HepG2 (cell line): ENCODE measurements around the gene DCUN1D2. TPM values are rescaled to one million over a fixed set of nuclear protein-coding genes. Genes with fewer than 3 reads are reported as not detected.

ENCODE experiments used
- ATAC-seq: fragments of 200-7000 bp; cut with Tn5 transposase; 3 replicates; pipeline ENCODE4 v1.9.1; 2020; ENCODE audit warnings: mild to moderate bottlenecking, moderate library complexity
- BruUV-seq: library from RNA; stranded (reverse); fragments of 400-500 nt; replicated peaks from 2 replicates; lab custom pipeline; 2021; lab: Mats Ljungman, UMichigan
- CTCF ChIA-PET: fragments of 300-600 bp; formaldehyde crosslinking; extraction: SDS; loops from one replicate; lab custom pipeline; 2021; ENCODE audit warnings: low total read pairs, inconsistent platforms, low intra/inter-chr PET ratio; lab: Yijun Ruan, JAX
- POLR2A ChIA-PET: fragments of 350-600 bp; sonication (Branson Sonifier 250); formaldehyde crosslinking; loops from one replicate; lab custom pipeline; 2020; ENCODE audit warnings: antibody characterized with exemption, inconsistent platforms; lab: Yijun Ruan, JAX
- DNase-seq: peaks from one replicate; pipeline ENCODE4 v3.0.0-alpha.2; 2015; ENCODE audit warnings: low spot score
- FAIRE-seq: peaks from 3 replicates; lab custom pipeline; 2011; peaks lifted over from hg19 to GRCh38; lab: Jason Lieb, UNC
- H2AFZ ChIP-seq: one replicate; pipeline ENCODE4 v1.6.1; 2011; ENCODE audit warnings: low read length, inconsistent platforms
- H3K27ac ChIP-seq: fragments of 300-600 bp; 3 replicates; pipeline ENCODE4 v1.8.0; 2011; ENCODE audit warnings: mixed run types, mild to moderate bottlenecking, mixed read lengths, low read length, inconsistent platforms; ENCODE audit not compliant: insufficient read depth; ENCODE audit errors: extremely low read length
- H3K27me3 ChIP-seq, 2 experiments: fragments of 200-600 bp in 1 of 2; 2 replicates in 1 of 2; 3 replicates in 1 of 2; pipeline versions ENCODE4 v1.6.0 to v1.8.0; 2011; ENCODE audit warnings: low read length in 2 of 2, mild to moderate bottlenecking in 2 of 2, moderate library complexity in 2 of 2, inconsistent platforms in 1 of 2; ENCODE audit not compliant: insufficient read depth in 2 of 2, control insufficient read depth in 1 of 2
- H3K36me3 ChIP-seq, 2 experiments: fragments of 200-600 bp in 1 of 2; replicated peaks in 1 of 2; 2 replicates in 1 of 2; 3 replicates in 1 of 2; pipeline versions ENCODE4 v1.5.1 to v1.8.0; 2011; ENCODE audit warnings: low read length in 2 of 2, inconsistent platforms in 1 of 2; ENCODE audit not compliant: insufficient read depth in 2 of 2, control insufficient read depth in 1 of 2
- H3K4me1 ChIP-seq: 2 replicates; pipeline ENCODE4 v1.5.1; 2012; ENCODE audit warnings: low read length, inconsistent platforms; ENCODE audit not compliant: insufficient read depth
- H3K4me2 ChIP-seq: 2 replicates; pipeline ENCODE4 v1.6.0; 2011; ENCODE audit warnings: low read depth, low read length, inconsistent platforms
- H3K4me3 ChIP-seq, 3 experiments: fragments of 200-600 bp in 1 of 3; sonication (generic), shearing (Covaris generic) in 1 of 3; replicated peaks in 1 of 3; 2 replicates each; pipeline ENCODE4 v1.5.1; 2011 to 2016; ENCODE audit warnings: low read length in 3 of 3, inconsistent platforms in 2 of 3, low read depth in 2 of 3, mild to moderate bottlenecking in 2 of 3, control low read depth in 1 of 3, mixed read lengths in 1 of 3; ENCODE audit not compliant: insufficient read depth in 1 of 3
- H3K79me2 ChIP-seq: one replicate; pipeline ENCODE4 v1.6.1; 2011; ENCODE audit warnings: low read length, inconsistent platforms; ENCODE audit not compliant: insufficient read depth
- H3K9ac ChIP-seq: 2 replicates; pipeline ENCODE4 v1.6.0; 2011; ENCODE audit warnings: mild to moderate bottlenecking, low read depth, low read length, inconsistent platforms; ENCODE audit not compliant: insufficient read depth
- H3K9me3 ChIP-seq: 2 replicates; pipeline ENCODE4 v1.5.1; 2012; ENCODE audit warnings: mild to moderate bottlenecking, low read length
- H4K20me1 ChIP-seq: 2 replicates; pipeline ENCODE4 v1.6.0; 2011; ENCODE audit warnings: inconsistent platforms, mild to moderate bottlenecking, low read length, moderate library complexity; ENCODE audit not compliant: insufficient read depth
- CCDC6 ChIP-seq: sonication (generic); formaldehyde crosslinking; IDR thresholded peaks from 2 replicates; pipeline ENCODE4 v1.8.1; 2022; ENCODE audit warnings: mild to moderate bottlenecking, missing genetic modification reagents, moderate library complexity
- ESRRA ChIP-seq: sonication (generic); formaldehyde crosslinking; IDR thresholded peaks from 2 replicates; pipeline ENCODE4 v1.5.1; 2020; ENCODE audit warnings: mild to moderate bottlenecking, low read depth, missing genetic modification reagents
- FOXP1 ChIP-seq, 2 experiments: fragments of 450-650 bp in 1 of 2; IDR thresholded peaks; 2 replicates each; pipeline ENCODE4 v1.6.1; 2017 to 2018; ENCODE audit warnings: antibody characterized with exemption in 1 of 2
- GATAD2A ChIP-seq: IDR thresholded peaks from 2 replicates; pipeline ENCODE4 v1.6.1; 2016
- HNRNPK ChIP-seq: fragments of 200-400 bp; formaldehyde crosslinking; IDR thresholded peaks from 2 replicates; pipeline ENCODE4 v1.6.1; 2018; ENCODE audit warnings: low read length, low read depth, moderate library complexity, mild to moderate bottlenecking; ENCODE audit not compliant: poor library complexity, severe bottlenecking
- MNT ChIP-seq: fragments of 450-650 bp; IDR thresholded peaks from 2 replicates; pipeline ENCODE4 v1.6.1; 2016
- REL ChIP-seq: sonication (generic); formaldehyde crosslinking; conservative IDR thresholded peaks from 2 replicates; pipeline ENCODE4 v1.8.0; 2022; ENCODE audit warnings: mild to moderate bottlenecking, missing genetic modification reagents, moderate library complexity
- RFX3 ChIP-seq: IDR thresholded peaks from 2 replicates; pipeline ENCODE4 v1.6.1; 2016; ENCODE audit warnings: missing biosample characterization, missing genetic modification reagents
- SNAPC5 ChIP-seq: sonication (generic); formaldehyde crosslinking; IDR thresholded peaks from 2 replicates; pipeline ENCODE4 v1.8.1; 2023; ENCODE audit warnings: mild to moderate bottlenecking, missing genetic modification reagents, borderline replicate concordance
- TARDBP ChIP-seq: sonication (generic); formaldehyde crosslinking; IDR thresholded peaks from 2 replicates; pipeline ENCODE4 v1.8.0; 2022; ENCODE audit warnings: mild to moderate bottlenecking, missing genetic modification reagents
- TCF12 ChIP-seq, 2 experiments: fragments of 450-650 bp in 1 of 2; sonication (generic) in 1 of 2; formaldehyde crosslinking in 1 of 2; IDR thresholded peaks; 2 replicates each; pipeline versions ENCODE4 v1.6.1 to v1.8.0; 2017 to 2022; ENCODE audit warnings: antibody characterized with exemption in 1 of 2, mild to moderate bottlenecking in 1 of 2, missing genetic modification reagents in 1 of 2, moderate library complexity in 1 of 2
- TOE1 ChIP-seq: sonication (generic); formaldehyde crosslinking; IDR thresholded peaks from 2 replicates; pipeline ENCODE4 v1.4.0; 2020; ENCODE audit warnings: mild to moderate bottlenecking, missing genetic modification reagents
- ZKSCAN5 ChIP-seq: sonication (generic); formaldehyde crosslinking; IDR thresholded peaks from 2 replicates; pipeline ENCODE4 v1.5.1; 2020; ENCODE audit warnings: mild to moderate bottlenecking, missing genetic modification reagents
- ZNF12 ChIP-seq: sonication (generic); formaldehyde crosslinking; IDR thresholded peaks from 2 replicates; pipeline ENCODE4 v1.5.0; 2020; ENCODE audit warnings: missing genetic modification reagents
- ZNF616 ChIP-seq: sonication (generic); formaldehyde crosslinking; IDR thresholded peaks from 2 replicates; pipeline ENCODE4 v1.5.0; 2020; ENCODE audit warnings: low read depth, mild to moderate bottlenecking, missing genetic modification reagents
- WGBS: methylation state at CpG from one replicate; pipeline ENCODE4 v1.1.6; 2017; ENCODE audit warnings: low lambda C conversion rate; 5-methylcytosine and 5-hydroxymethylcytosine counted together
- in situ Hi-C: cut with HindIII; loops from 2 replicates; pipeline ENCODE4 v1.10.0; 2017; ENCODE audit warnings: low pct_unique_long_range_greater_than_20kb; ENCODE audit not compliant: extremely low pct_ligation_motif_present
- intact Hi-C: fragments of 100-400 bp; cut with micrococcal nuclease; formaldehyde crosslinking; loops from one replicate; pipeline ENCODE4 v1.10.0; 2022; ENCODE audit not compliant: unreplicated experiment
- polyA plus RNA-seq, 8 experiments: library from polyadenylated mRNA; depleted of rRNA in 3 of 8; stranded (reverse) in 7 of 8; unstranded in 1 of 8; fragments of >200 nt; fragmentation: Illumina TruSeq in 4 of 8; extraction: Trizol in 4 of 8; gene quantifications; 2 replicates each; pipeline versions ENCODE4 v1.2.1 to v1.2.3, GENCODE V29; 2011 to 2016; ENCODE audit warnings: low read depth in 4 of 8, missing spikeins in 1 of 8, mixed read lengths in 1 of 8; ENCODE audit not compliant: insufficient read depth in 1 of 8
- total RNA-seq, 5 experiments: library from RNA; depleted of rRNA; stranded (reverse); fragments of >200 nt; fragmentation: Illumina TruSeq; extraction: Trizol; gene quantifications; 2 replicates each; pipeline ENCODE4 v1.2.3, GENCODE V29; 2016; ENCODE audit warnings: low read depth in 1 of 5

The DCUN1D2 gene
- total and polyA plus RNA-seq, 2 of the 13 experiments (the other 11 are each of a cell fraction or from before 2014, with no cell fraction given), result 9.1 to 9.6 TPM

- 97% methylated on average over 28 of the region's 28 CpGs for WGBS
- ATAC-seq (no peak), FAIRE-seq (no peak), DNase-seq (no peak)
- intact Hi-C loops (no loop called here), in situ Hi-C loops (no loop called here)
- TF ChIP-seq TOE1 (no peak), FOXP1 (IDR thresholded peaks at IDR 0.05) (no peak), FOXP1 (CRISPR knock-in tag; IDR thresholded peaks at IDR 0.05) (no peak), REL (no peak), ZKSCAN5 (CRISPR knock-in tag) (no peak), ZNF616 (CRISPR knock-in tag) (no peak), ZNF12 (CRISPR knock-in tag) (no peak)
- H3K36me3 ChIP-seq, result peaks cover 7 to 20% of the 10 kb centered on the region in 2 experiments; a peak in 4 of 5 replicates
- H3K9ac ChIP-seq, result no peak overlapping the region
- ChIA-PET POLR2A (no interaction called here), CTCF (no interaction called here)
- H3K9me3 ChIP-seq, result no peaks in the 10 kb centered on the region
- peaks cover 3% of the 10 kb centered on the region for H3K4me1 ChIP-seq
- H3K27me3 ChIP-seq, result no peaks in the 10 kb centered on the region
- H3K4me3 ChIP-seq, result no peak overlapping the region
- H3K4me2 ChIP-seq, result no peak overlapping the region
- no peak overlapping the region for H2AFZ ChIP-seq
- H3K79me2 ChIP-seq, result peaks cover 6% of the 10 kb centered on the region
- no TSS peak for BruUV-seq
- no peak overlapping the region for H3K27ac ChIP-seq
- H4K20me1 ChIP-seq, result peaks cover 5% of the 10 kb centered on the region; the same call in 1 of the 2 replicates
Measured at GRCh38 chr13:113538689-113539058, 48.2 kb upstream of the DCUN1D2 start.

- Histone ChIP-seq H3K4me3 (no peak overlapping the region), H3K9ac (no peak overlapping the region), H3K4me1 (no peaks in the 10 kb centered on the region), H2AFZ (no peak overlapping the region), H3K9me3 (no peaks in the 10 kb centered on the region), H3K4me2 (no peak overlapping the region), H3K79me2 (peaks cover 6% of the 10 kb centered on the region), H3K27me3 (no peaks in the 10 kb centered on the region), H4K20me1 (peaks cover 2% of the 10 kb centered on the region; the same call in 1 of the 2 replicates), H3K36me3 (peaks cover 7 to 25% of the 10 kb centered on the region in 2 experiments; a peak in 4 of 5 replicates), H3K27ac (no peak overlapping the region)
- ChIA-PET CTCF (no interaction called here), POLR2A (no interaction called here)
- intact Hi-C loops, result no loop called here
- WGBS, result 98% methylated on average over 18 of the region's 21 CpGs
- in situ Hi-C loops, result no loop called here
- no peak for ATAC-seq
- BruUV-seq, result no TSS peak
- no peak for FAIRE-seq
- DNase-seq, result no peak
- TF ChIP-seq TCF12 (IDR thresholded peaks at IDR 0.05), result no peak
- TF ChIP-seq TCF12 (CRISPR knock-in tag; IDR thresholded peaks at IDR 0.05), result no peak
- TF ChIP-seq RFX3, result no peak
- 0 out of 2 replicates have a peak, but pooled peaks have one; percentile 31 for TF ChIP-seq TARDBP (CRISPR knock-in tag)
- TF ChIP-seq GATAD2A (CRISPR knock-in tag), result no peak
- no peak for TF ChIP-seq SNAPC5 (CRISPR knock-in tag)
- no peak for TF ChIP-seq HNRNPK
- 0 out of 2 replicates have a peak, but pooled peaks have one; percentile 11 for TF ChIP-seq FOXP1 (IDR thresholded peaks at IDR 0.05)
- TF ChIP-seq FOXP1 (CRISPR knock-in tag; IDR thresholded peaks at IDR 0.05), result no peak
- peak; percentile 95 for TF ChIP-seq MNT
- TF ChIP-seq CCDC6 (CRISPR knock-in tag), result no peak
- TF ChIP-seq ESRRA, result no peak
Measured at GRCh38 chr13:113537909-113538688, 47.6 kb upstream of the DCUN1D2 start.
